ENCODE results near the gene RNASEH2B. TPM values are rescaled to one million over a fixed set of nuclear protein-coding genes. Genes with fewer than 3 reads are reported as not detected.

Gene RNASEH2B
- total RNA-seq, 3 donors from 2014 or later: 37.8 to 69.8 (median 61.6) TPM

DNA sequence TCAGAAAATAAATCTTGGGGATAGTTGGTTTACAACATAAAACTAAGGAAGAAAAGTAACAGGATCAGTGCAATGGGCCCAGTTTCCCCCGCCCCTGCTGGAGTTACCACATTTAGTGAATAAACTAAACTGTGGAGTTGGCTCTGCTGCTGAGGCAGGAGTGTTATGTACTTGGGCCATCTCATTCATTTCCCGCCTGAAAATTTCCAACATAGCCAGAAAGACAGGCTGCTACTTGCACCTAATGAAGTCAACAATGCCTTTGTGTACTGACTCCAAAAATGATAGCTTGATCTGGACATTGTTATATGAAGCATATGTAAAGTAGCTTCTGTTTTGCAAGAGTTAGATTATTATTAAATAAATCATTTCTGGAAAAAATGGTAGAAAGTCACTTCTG, 7.9 kb upstream of the RNASEH2B start:
- no peaks in the 10 kb centered on the region for H3K4me1 ChIP-seq
- no peaks in the 10 kb centered on the region for H3K27me3 ChIP-seq
- no peaks in the 10 kb centered on the region for H3K9me3 ChIP-seq
- intact Hi-C loops (cut with DNase I; ENCODE audit: low total_unique reads): no loop called here
- H3K27ac ChIP-seq: no peak overlapping the region
- no peak for TF ChIP-seq POLR2AphosphoS5 (IDR thresholded peaks at IDR 0.05)
- no peak for TF ChIP-seq POLR2A (IDR thresholded peaks at IDR 0.05)
- TF ChIP-seq, protein P1, sequence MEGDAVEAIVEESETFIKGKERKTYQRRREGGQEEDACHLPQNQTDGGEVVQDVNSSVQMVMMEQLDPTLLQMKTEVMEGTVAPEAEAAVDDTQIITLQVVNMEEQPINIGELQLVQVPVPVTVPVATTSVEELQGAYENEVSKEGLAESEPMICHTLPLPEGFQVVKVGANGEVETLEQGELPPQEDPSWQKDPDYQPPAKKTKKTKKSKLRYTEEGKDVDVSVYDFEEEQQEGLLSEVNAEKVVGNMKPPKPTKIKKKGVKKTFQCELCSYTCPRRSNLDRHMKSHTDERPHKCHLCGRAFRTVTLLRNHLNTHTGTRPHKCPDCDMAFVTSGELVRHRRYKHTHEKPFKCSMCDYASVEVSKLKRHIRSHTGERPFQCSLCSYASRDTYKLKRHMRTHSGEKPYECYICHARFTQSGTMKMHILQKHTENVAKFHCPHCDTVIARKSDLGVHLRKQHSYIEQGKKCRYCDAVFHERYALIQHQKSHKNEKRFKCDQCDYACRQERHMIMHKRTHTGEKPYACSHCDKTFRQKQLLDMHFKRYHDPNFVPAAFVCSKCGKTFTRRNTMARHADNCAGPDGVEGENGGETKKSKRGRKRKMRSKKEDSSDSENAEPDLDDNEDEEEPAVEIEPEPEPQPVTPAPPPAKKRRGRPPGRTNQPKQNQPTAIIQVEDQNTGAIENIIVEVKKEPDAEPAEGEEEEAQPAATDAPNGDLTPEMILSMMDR (IDR thresholded peaks at IDR 0.05): no peak
- DNase-seq (ENCODE audit: low spot score in 2 of 2): no peak
- no peaks in the 10 kb centered on the region for H3K36me3 ChIP-seq
- H3K4me3 ChIP-seq: no peak overlapping the region

DNA sequence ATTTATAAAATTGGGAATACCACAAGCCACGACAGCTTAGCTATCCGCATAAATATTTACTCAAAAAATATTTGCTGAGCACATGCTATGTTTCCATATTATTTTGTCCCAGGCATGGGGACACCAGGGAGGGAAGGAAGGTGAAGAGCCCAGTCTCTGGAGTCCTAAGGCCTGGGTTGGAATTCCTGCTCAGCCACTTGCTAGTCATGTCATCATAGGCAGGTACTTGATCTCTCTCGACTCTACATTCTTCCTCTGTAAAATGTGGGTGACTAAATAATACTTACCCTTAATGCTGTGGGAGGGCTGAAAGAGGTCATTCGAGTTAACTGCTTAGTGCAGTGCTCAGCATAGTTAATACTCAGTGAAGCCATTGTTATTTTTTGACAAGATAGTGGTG, 4.3 kb upstream of the RNASEH2B start:
- intact Hi-C loops (cut with DNase I; ENCODE audit: low total_unique reads): no loop called here
- Histone ChIP-seq H3K27ac (no peak overlapping the region), H3K36me3 (no peaks in the 10 kb centered on the region), H3K27me3 (no peaks in the 10 kb centered on the region), H3K4me1 (no peaks in the 10 kb centered on the region), H3K4me3 (no peak overlapping the region), H3K9me3 (no peaks in the 10 kb centered on the region)
- TF ChIP-seq POLR2AphosphoS5 (IDR thresholded peaks at IDR 0.05) (no peak), POLR2A (IDR thresholded peaks at IDR 0.05) (no peak)
- TF ChIP-seq, protein P1 (IDR thresholded peaks at IDR 0.05): no peak
- no peak for DNase-seq (ENCODE audit: low spot score in 2 of 2)

DNA sequence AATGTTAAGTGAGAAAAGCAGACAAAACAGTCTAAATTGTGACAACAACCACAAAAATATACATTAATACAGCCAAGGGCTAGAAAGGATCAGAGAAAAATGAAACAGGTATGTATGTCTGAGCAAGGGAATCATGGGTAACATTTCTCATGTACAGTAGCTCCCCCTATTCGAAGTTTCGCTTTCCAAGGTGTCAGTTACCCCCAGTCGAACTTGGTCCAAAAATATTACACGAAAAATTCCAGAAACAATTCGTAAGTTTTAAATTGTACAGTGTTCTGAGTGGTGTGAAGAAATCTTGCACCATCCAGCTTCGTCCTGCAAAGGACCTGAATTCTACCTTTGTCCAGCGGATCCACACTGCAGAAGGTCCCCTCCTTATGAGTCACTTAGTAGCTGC, 1.8 kb upstream of the RNASEH2B start:
- intact Hi-C loops (cut with DNase I; ENCODE audit: low total_unique reads): no loop called here

DNA sequence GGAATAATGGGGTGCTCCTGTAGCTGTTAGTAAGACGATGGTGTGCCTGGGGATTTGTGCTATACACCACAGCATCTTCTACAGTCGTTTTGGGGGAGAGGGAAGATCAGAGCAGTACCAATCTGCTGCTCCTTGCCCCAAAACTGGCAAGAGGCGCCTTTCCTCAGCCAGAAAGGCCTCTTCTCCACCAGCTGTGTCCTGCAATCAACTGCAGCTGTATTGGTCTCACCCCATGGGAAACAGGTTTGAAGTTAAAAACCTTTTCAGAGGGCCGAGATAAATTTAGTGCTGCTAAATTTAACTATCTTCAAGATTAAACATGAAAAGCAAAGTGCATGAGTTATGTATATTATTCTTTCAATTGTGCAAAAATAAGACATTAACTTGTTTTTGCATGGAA, 1.2 kb upstream of the RNASEH2B start:
- H3K27me3 ChIP-seq: no peaks in the 10 kb centered on the region
- TF ChIP-seq POLR2AphosphoS5 (IDR thresholded peaks at IDR 0.05): no peak
- TF ChIP-seq POLR2A (IDR thresholded peaks at IDR 0.05): no peak
- TF ChIP-seq, protein P1 (IDR thresholded peaks at IDR 0.05): no peak
- H3K4me1 ChIP-seq: peaks cover 5 to 9% of the 10 kb centered on the region in 2 donors
- H3K9me3 ChIP-seq: no peaks in the 10 kb centered on the region
- H3K27ac ChIP-seq: no peak overlapping the region
- H3K4me3 ChIP-seq: no peak overlapping the region
- DNase-seq (ENCODE audit: low spot score in 2 of 2): no peak
- intact Hi-C loops (cut with DNase I; ENCODE audit: low total_unique reads): no loop called here
- H3K36me3 ChIP-seq: no peaks in the 10 kb centered on the region

More for the DNA sequence above, 1.8 kb upstream of the RNASEH2B start:
- TF ChIP-seq, protein P1 (IDR thresholded peaks at IDR 0.05): no peak
- no peak for TF ChIP-seq POLR2AphosphoS5 (IDR thresholded peaks at IDR 0.05)
- TF ChIP-seq POLR2A (IDR thresholded peaks at IDR 0.05): no peak
- Histone ChIP-seq H3K4me1 (peaks cover 5 to 9% of the 10 kb centered on the region in 2 donors), H3K27me3 (no peaks in the 10 kb centered on the region), H3K27ac (no peak overlapping the region), H3K4me3 (no peak overlapping the region), H3K9me3 (no peaks in the 10 kb centered on the region), H3K36me3 (no peaks in the 10 kb centered on the region)
- DNase-seq (ENCODE audit: low spot score in 2 of 2): no peak

DNA sequence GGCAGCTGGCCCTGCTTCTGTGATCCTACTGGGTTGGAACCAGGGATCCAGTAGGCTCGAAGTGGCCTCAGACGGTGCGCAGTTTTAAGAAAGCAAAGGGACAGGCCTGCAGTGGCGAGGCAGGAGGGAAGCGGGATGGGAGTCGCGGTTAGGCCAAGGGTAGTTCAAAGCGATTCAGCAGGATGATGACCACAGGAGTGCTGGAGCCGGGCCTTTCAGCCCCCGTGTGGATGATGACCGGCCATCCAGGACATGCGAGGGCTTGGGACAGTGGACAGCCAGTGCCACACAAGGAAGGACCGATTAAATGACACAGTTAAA, 854 bp downstream of the RNASEH2B start:
- Histone ChIP-seq H3K27ac (peak overlapping the region; percentile 94), H3K4me1 (peaks cover 5 to 9% of the 10 kb centered on the region in 2 donors), H3K4me3 (peak overlapping the region; percentile 80 to 89 (median 88)), H3K36me3 (no peaks in the 10 kb centered on the region), H3K27me3 (no peaks in the 10 kb centered on the region), H3K9me3 (no peaks in the 10 kb centered on the region)
- intact Hi-C loops (cut with DNase I; ENCODE audit: low total_unique reads): no loop called here
- peak; percentile 8 to 21 (median 14) for TF ChIP-seq POLR2AphosphoS5 (IDR thresholded peaks at IDR 0.05)
- TF ChIP-seq, protein P1 (IDR thresholded peaks at IDR 0.05): no peak
- DNase-seq (ENCODE audit: low spot score in 2 of 2): peak in 1 of 2 donors; percentile 56

Data from breast epithelium (tissue), 4 donors.